Ishikawa (cell line): ENCODE data around the gene ACTR6.

Experiments
- CEBPB ChIP-seq: IDR thresholded peaks from 2 replicates; pipeline ENCODE4 v1.6.1; 2012
- CREB1 ChIP-seq: IDR thresholded peaks from 2 replicates; pipeline ENCODE4 v1.6.1; 2012; ENCODE audit warnings: low read depth
- EGR1 ChIP-seq: IDR thresholded peaks from 2 replicates; pipeline ENCODE4 v1.6.1; 2012
- EP300 ChIP-seq: IDR thresholded peaks from 2 replicates; pipeline ENCODE4 v1.6.1; 2012; ENCODE audit warnings: borderline replicate concordance
- FOXM1 ChIP-seq: IDR thresholded peaks from 2 replicates; pipeline ENCODE4 v1.6.1; 2012; ENCODE audit warnings: low read depth, borderline replicate concordance
- MAX ChIP-seq: IDR thresholded peaks from 2 replicates; pipeline ENCODE4 v1.6.1; 2012
- NFIC ChIP-seq: IDR thresholded peaks from 2 replicates; pipeline ENCODE4 v1.6.1; 2012
- RAD21 ChIP-seq: IDR thresholded peaks from 2 replicates; pipeline ENCODE4 v1.6.1; 2012; ENCODE audit warnings: low read depth
- REST ChIP-seq: IDR thresholded peaks from 2 replicates; pipeline ENCODE4 v1.6.1; 2012; ENCODE audit warnings: low read depth, mild to moderate bottlenecking
- TAF1 ChIP-seq: IDR thresholded peaks from 2 replicates; pipeline ENCODE4 v1.6.1; 2012; ENCODE audit warnings: low read depth, mild to moderate bottlenecking
- TCF12 ChIP-seq: IDR thresholded peaks from 2 replicates; pipeline ENCODE4 v1.6.1; 2012; ENCODE audit warnings: low read depth
- TEAD4 ChIP-seq: IDR thresholded peaks from 2 replicates; pipeline ENCODE4 v1.6.1; 2012
- USF1 ChIP-seq: IDR thresholded peaks from 2 replicates; pipeline ENCODE4 v1.6.1; 2012
- YY1 ChIP-seq: IDR thresholded peaks from 2 replicates; pipeline ENCODE4 v1.6.1; 2012; ENCODE audit warnings: low read depth
- ZBTB7A ChIP-seq: IDR thresholded peaks from 2 replicates; pipeline ENCODE4 v1.6.1; 2012; ENCODE audit warnings: low read depth

The ACTR6 gene

GRCh38 chr12:100214518-100214917 is 13.9 kb downstream of the ACTR6 start:
- no peak for TF ChIP-seq USF1

- TF ChIP-seq TEAD4: no peak
- no peak for TF ChIP-seq NFIC
- TF ChIP-seq CEBPB: no peak
- TF ChIP-seq TCF12: no peak
- no peak for TF ChIP-seq RAD21
- TF ChIP-seq EGR1: no peak
- TF ChIP-seq MAX: no peak
- TF ChIP-seq FOXM1: no peak
- no peak for TF ChIP-seq USF1
- no peak for TF ChIP-seq EP300
- TF ChIP-seq TAF1: no peak
- no peak for TF ChIP-seq REST
- no peak for TF ChIP-seq CREB1
- no peak for TF ChIP-seq YY1
- TF ChIP-seq ZBTB7A: no peak
Observed at GRCh38 chr12:100215209-100215608, 14.6 kb downstream of the ACTR6 start.

GRCh38 chr12:100216337-100216736 is 15.7 kb downstream of the ACTR6 start:
- TF ChIP-seq EGR1: no peak
- no peak for TF ChIP-seq CREB1
- no peak for TF ChIP-seq TEAD4
- no peak for TF ChIP-seq NFIC
- TF ChIP-seq YY1: no peak
- no peak for TF ChIP-seq EP300
- TF ChIP-seq USF1: no peak
- no peak for TF ChIP-seq MAX
- no peak for TF ChIP-seq TCF12
- TF ChIP-seq FOXM1: no peak
- TF ChIP-seq TAF1: no peak
- TF ChIP-seq REST: no peak
- no peak for TF ChIP-seq CEBPB
- no peak for TF ChIP-seq ZBTB7A

GRCh38 chr12:100219328-100220109 is 18.9 kb downstream of the ACTR6 start:
- TF ChIP-seq ZBTB7A (no peak), TAF1 (no peak), REST (no peak), NFIC (no peak), FOXM1 (no peak), RAD21 (no peak), CEBPB (no peak), USF1 (no peak), TEAD4 (no peak), YY1 (no peak), TCF12 (no peak), EGR1 (no peak), MAX (no peak)
